Measurements from ENCODE around the gene SLC9A8. TPM values are rescaled to one million over a fixed set of nuclear protein-coding genes. Genes with fewer than 3 reads are reported as not detected.

SLC9A8 gene
- total RNA-seq, 1 donor from 2014 or later: 12.0 TPM

- ATAC-seq: no peak
Measured at GRCh38 chr20:49813305-49813974, 812 bp downstream of the SLC9A8 start.

GRCh38 chr20:49814057-49814694, 1.5 kb downstream of the SLC9A8 start:
- ATAC-seq: peak; percentile 41

- ATAC-seq: no peak
Measured at GRCh38 chr20:49818816-49819215, 6.2 kb downstream of the SLC9A8 start.

GRCh38 chr20:49819702-49820101, 7.1 kb downstream of the SLC9A8 start:
- ATAC-seq: no peak

GRCh38 chr20:49821381-49821780, 8.8 kb downstream of the SLC9A8 start:
- no peak for ATAC-seq

- ATAC-seq: no peak
Measured at GRCh38 chr20:49821870-49822331, 9.3 kb downstream of the SLC9A8 start.

GRCh38 chr20:49823152-49823847, 10.7 kb downstream of the SLC9A8 start:
- ATAC-seq: peak; percentile 35

- peak; percentile 45 for ATAC-seq
Measured at GRCh38 chr20:49824206-49824605, 11.6 kb downstream of the SLC9A8 start.

GRCh38 chr20:49825521-49826033, 12.9 kb downstream of the SLC9A8 start:
- peak; percentile 86 for ATAC-seq

- ATAC-seq: no peak
Measured at GRCh38 chr20:49831022-49831769, 18.6 kb downstream of the SLC9A8 start.

- ATAC-seq: peak; percentile 37
Measured at GRCh38 chr20:49831770-49832631, 19.4 kb downstream of the SLC9A8 start.

GRCh38 chr20:49832632-49833327, 20.2 kb downstream of the SLC9A8 start:
- peak; percentile 46 for ATAC-seq

- no peak for ATAC-seq
Measured at GRCh38 chr20:49833483-49833882, 20.9 kb downstream of the SLC9A8 start.

GRCh38 chr20:49835031-49835430, 22.4 kb downstream of the SLC9A8 start:
- peak; percentile 63 for ATAC-seq

GRCh38 chr20:49838546-49838945, 25.9 kb downstream of the SLC9A8 start:
- ATAC-seq: no peak

GRCh38 chr20:49843139-49843538, 30.5 kb downstream of the SLC9A8 start:
- no peak for ATAC-seq

- no peak for ATAC-seq
Measured at GRCh38 chr20:49843770-49844380, 31.2 kb downstream of the SLC9A8 start.

GRCh38 chr20:49845060-49845459, 32.4 kb downstream of the SLC9A8 start:
- peak; percentile 17 for ATAC-seq

GRCh38 chr20:49846206-49846807, 33.7 kb downstream of the SLC9A8 start:
- ATAC-seq: peak; percentile 65
